Ectodermal cell (in vitro differentiated cells): ENCODE results near the gene PPARG.
"Not testable (repeated sequence)": the region's sequence is repeated elsewhere in the genome, so short reads cannot be mapped to it uniquely, and the experiment has no call there.

ENCODE experiments used
- H3K27ac ChIP-seq: 2 replicates; pipeline ENCODE4 v1.7.0; 2013; ENCODE audit warnings: mild to moderate bottlenecking, low read depth, low read length; ENCODE audit not compliant: insufficient read depth, poor library complexity, severe bottlenecking
- H3K27me3 ChIP-seq: 2 replicates; pipeline ENCODE4 v1.7.0; 2013; ENCODE audit warnings: mild to moderate bottlenecking, low read length; ENCODE audit not compliant: insufficient read depth, control insufficient read depth, poor library complexity, severe bottlenecking
- H3K36me3 ChIP-seq: one replicate; pipeline ENCODE4 v1.7.0; 2013; ENCODE audit warnings: low read length; ENCODE audit not compliant: control insufficient read depth, insufficient read depth
- H3K4me1 ChIP-seq: one replicate; pipeline ENCODE4 v1.7.0; 2013; ENCODE audit warnings: low read length; ENCODE audit not compliant: control insufficient read depth, insufficient read depth
- H3K4me3 ChIP-seq: 2 replicates; pipeline ENCODE4 v1.7.0; 2013; ENCODE audit warnings: low read depth, low read length, control low read depth; ENCODE audit not compliant: insufficient read depth
- H3K9me3 ChIP-seq: 2 replicates; pipeline ENCODE4 v1.7.0; 2013; ENCODE audit warnings: mild to moderate bottlenecking, low read length, moderate library complexity; ENCODE audit not compliant: control insufficient read depth
- WGBS, 2 experiments: methylation state at CpG; one replicate each; pipeline ENCODE4 v1.1.7; 2013; ENCODE audit warnings: missing lambda C conversion rate in 2 of 2; 5-methylcytosine and 5-hydroxymethylcytosine counted together

PPARG gene

DNA sequence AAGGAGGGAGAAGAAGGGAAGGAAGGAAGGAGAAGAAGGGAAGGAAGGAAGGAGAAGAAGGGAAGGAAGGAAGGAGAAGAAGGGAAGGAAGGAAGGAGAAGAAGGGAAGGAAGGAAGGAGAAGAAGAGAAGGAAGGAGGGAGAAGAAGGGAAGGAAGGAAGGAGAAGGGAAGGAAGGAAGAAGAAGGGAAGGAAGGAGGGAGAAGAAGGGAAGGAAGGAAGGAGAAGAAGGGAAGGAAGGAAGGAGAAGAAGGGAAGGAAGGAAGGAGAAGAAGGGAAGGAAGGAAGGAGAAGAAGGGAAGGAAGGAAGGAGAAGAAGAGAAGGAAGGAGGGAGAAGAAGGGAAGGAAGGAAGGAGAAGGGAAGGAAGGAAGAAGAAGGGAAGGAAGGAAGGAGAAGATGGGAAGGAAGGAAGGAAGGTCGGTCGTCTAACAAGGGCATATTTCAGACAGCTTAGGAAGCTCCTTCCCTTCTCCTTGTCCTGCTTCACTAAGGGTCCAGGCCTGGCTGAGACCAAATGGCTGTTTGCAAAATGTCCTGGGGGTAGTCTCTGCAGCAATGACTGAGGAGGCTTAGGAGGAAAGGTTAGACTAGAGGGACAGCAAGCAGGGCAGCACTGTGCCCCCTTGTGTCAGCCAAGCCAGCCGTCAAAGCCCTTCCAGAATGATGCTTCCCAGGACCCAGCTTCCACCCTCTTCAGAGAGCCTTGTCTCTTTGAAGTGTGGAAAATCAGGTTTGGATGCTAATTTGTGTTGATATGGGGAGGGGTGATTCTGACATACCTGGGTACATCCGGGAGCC, 159.7 kb downstream of the PPARG start:
- peaks cover 18% of the 10 kb centered on the region for H3K4me1 ChIP-seq
- not testable (repeated sequence) for H3K9me3 ChIP-seq, H3K27ac ChIP-seq, H3K36me3 ChIP-seq, H3K27me3 ChIP-seq, H3K4me3 ChIP-seq
- 86 to 88% methylated on average over 4 of the region's 4 CpGs for WGBS, 2 experiments

DNA sequence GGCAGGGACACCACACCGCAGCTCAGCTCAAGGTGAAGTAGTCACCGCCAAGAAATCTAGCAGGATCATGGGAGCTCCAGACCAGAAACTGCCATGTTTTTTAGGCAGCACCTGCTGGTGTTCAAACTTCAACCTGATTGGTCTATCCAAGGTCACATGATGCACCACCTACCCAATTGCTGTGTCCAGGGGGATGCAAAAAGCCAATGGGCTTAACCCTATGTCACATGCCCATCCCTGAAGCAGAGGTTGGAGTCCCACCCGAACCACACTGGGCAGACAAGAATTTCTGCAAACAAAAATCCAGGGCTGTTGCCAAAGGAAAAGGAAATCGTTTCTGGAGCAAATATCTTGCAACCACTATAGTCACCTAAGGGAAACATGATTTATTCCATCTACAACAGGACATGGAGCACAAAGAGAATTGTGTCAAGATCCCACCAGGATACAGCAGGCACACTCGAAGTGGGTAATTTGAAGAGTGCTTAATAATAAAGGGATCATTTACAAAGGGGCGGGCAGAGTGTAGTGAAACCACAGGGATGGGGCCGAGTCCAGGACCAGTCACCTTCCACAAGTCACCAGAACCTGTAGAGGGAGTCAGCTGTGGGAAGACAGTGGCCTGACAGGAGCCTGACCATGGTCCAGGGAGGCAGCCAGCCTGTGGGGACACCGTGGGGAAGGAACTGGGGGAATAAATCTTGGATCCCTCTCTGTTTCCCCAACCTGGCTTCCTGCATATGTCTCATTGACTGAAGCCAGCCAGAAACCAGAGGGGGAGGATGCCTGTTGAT, 161.2 kb downstream of the PPARG start:
- no peaks in the 10 kb centered on the region for H3K27me3 ChIP-seq
- no peak overlapping the region for H3K27ac ChIP-seq
- no peaks in the 10 kb centered on the region for H3K36me3 ChIP-seq
- WGBS, 2 experiments, result 85 to 90% methylated on average over 8 of the region's 8 CpGs
- no peaks in the 10 kb centered on the region for H3K9me3 ChIP-seq
- H3K4me1 ChIP-seq, result peaks cover 13% of the 10 kb centered on the region
- H3K4me3 ChIP-seq, result no peak overlapping the region

DNA sequence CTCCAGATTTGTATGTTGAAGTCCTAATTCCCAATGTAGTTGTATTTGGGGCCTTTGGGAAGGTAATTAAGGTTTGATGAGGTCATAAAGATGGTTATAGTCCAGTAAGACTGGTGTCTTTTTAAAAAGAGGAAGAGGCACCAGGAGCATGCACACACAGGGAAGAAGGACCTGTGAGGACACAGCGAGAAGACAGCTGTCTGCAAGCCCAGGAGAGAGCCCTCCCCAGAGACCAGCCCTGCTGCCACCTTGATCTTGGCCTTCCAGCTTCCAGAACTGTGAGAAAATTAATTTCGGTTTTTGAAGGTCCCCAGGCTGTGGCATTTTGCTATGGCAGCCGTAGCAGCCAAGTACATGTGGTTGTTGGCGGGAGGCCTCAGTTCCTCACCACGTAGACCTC, 162.6 kb downstream of the PPARG start:
- Histone ChIP-seq H3K9me3 (no peaks in the 10 kb centered on the region), H3K27me3 (no peaks in the 10 kb centered on the region), H3K36me3 (no peaks in the 10 kb centered on the region), H3K4me1 (peaks cover 7% of the 10 kb centered on the region), H3K27ac (no peak overlapping the region), H3K4me3 (no peak overlapping the region)
- WGBS, 2 experiments, result 90 to 93% methylated on average over 5 of the region's 5 CpGs

DNA sequence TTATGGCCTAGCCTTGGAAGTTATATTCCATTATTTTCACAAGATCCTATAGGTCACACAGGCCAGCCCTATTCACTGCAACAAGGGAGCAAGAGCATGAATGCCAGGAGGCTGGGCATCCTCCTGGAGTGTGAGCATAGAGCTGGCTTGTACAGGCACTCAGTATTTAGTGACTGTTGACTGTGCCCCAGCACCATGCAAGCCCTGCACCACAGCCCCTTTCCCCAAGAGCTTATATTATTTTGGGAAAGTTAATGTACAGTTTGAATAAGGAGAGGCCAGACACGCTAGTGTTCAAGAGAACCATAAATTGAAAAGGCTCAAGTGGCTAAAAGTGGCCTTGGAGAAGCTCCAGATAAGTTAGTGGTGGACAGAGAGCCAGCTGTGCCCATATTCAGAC, 163.1 kb downstream of the PPARG start:
- no peaks in the 10 kb centered on the region for H3K9me3 ChIP-seq
- H3K4me3 ChIP-seq, result no peak overlapping the region
- H3K4me1 ChIP-seq, result peaks cover 7% of the 10 kb centered on the region
- no peaks in the 10 kb centered on the region for H3K27me3 ChIP-seq
- 96% methylated on average over 1 of the region's 1 CpG for WGBS, 2 experiments
- no peaks in the 10 kb centered on the region for H3K36me3 ChIP-seq
- H3K27ac ChIP-seq, result no peak overlapping the region

DNA sequence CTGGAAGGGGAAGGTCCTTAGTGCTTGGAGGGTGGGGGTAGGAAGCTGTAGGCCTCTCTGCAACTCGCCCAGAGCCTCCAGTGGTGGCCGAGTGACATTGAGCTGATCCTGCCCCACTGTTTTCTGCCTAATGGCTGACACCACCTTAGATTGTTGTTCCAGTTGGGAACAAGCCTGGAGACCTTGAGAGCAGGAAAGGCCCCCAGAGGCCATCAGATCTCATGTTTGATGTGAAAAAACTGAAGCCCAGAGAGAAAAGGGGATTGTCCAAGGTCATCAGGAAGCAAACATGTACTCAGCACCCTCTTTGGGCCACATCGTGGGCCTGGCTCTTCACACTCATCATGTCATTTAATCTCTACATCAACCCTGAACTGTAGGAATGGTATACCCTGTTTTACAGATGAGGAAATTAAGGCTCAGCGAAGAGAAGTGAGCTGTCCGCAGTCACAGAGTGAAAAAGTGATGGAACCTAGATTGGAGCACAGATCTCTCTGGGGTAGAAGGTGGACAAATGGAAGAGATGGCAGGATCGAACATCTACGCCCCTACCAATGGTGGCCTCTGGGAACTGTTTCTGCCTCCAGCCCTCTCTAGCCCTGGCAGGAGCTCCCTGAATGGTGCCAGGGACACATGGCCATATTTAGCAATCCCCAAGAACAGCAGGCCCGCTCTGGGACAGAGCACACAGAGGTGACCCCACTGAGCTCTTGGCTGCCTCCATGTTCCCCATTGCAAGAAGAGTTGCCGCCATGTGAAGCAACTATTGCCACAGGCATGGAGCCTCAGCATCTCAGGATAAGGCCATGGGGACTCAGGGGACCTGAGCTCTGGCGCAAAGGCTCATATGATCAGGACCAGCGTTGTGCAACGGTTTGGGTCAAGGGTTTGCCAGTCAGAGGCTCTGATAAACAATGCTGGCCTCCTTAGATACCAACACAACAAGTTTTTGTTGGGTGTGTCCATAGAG, 163.8 kb downstream of the PPARG start:
- no peak overlapping the region for H3K27ac ChIP-seq
- H3K4me3 ChIP-seq, result no peak overlapping the region
- peaks cover 7% of the 10 kb centered on the region for H3K4me1 ChIP-seq
- no peaks in the 10 kb centered on the region for H3K36me3 ChIP-seq
- no peaks in the 10 kb centered on the region for H3K9me3 ChIP-seq
- no peaks in the 10 kb centered on the region for H3K27me3 ChIP-seq
- 90 to 91% methylated on average over 12 of the region's 12 CpGs for WGBS, 2 experiments

DNA sequence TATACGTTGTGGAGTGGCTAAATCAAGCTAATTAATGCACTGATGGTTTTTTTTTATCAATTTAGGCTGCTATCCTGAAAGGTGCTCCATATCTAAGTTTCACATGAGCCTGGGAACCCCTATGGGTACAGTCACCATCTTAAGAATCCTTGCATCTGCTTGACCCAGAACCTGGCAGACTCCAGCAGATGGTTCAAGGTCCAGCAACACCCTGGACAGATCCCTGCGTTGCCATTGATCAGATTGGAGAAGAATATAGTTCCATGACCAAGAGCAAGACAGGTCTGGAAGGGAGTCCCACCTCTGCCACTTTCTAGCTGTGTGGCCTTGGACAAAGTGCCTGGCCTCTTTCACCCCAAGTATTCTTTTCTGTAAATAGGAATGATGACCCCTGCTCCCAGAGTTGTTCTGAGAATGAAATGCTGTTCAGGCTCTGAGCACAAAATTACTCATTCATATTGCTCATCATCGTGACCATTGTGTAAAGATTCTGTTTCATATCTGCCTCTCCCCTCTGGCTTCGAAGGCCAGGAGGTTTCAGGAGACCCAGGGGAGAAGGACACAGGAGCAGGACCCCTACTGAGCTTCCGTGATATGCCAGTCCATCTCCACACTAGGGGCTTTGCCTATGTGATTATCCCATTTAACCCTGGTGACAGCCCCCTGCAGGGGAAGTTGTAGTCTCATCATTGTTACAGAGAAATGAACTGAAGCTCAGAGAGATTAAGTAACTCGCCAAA, 165.4 kb downstream of the PPARG start:
- H3K27ac ChIP-seq, result no peak overlapping the region
- H3K4me1 ChIP-seq, result peaks cover 7% of the 10 kb centered on the region
- H3K4me3 ChIP-seq, result no peak overlapping the region
- 54 to 65% methylated on average over 6 of the region's 6 CpGs for WGBS, 2 experiments
- no peaks in the 10 kb centered on the region for H3K36me3 ChIP-seq
- no peaks in the 10 kb centered on the region for H3K27me3 ChIP-seq
- H3K9me3 ChIP-seq, result no peaks in the 10 kb centered on the region

DNA sequence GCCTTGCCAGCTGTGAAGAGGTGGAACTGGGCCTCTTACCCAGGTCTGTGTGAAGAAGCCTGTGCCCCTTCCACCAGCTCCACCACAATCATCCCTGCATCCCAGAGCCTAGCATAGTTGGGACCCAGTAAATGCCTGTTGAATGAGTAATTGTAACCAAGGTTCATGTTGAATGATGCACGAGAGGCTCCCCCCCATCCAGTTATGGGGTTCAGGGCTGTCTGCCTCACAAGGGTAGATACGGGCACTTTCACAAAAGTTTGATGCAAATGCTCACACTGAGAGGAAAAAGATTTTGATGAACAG, 165.9 kb downstream of the PPARG start:
- H3K27me3 ChIP-seq, result no peaks in the 10 kb centered on the region
- WGBS, 2 experiments, result 83 to 90% methylated on average over 2 of the region's 2 CpGs
- peaks cover 7% of the 10 kb centered on the region for H3K4me1 ChIP-seq
- no peak overlapping the region for H3K4me3 ChIP-seq
- H3K27ac ChIP-seq, result no peak overlapping the region
- no peaks in the 10 kb centered on the region for H3K9me3 ChIP-seq
- H3K36me3 ChIP-seq, result no peaks in the 10 kb centered on the region

DNA sequence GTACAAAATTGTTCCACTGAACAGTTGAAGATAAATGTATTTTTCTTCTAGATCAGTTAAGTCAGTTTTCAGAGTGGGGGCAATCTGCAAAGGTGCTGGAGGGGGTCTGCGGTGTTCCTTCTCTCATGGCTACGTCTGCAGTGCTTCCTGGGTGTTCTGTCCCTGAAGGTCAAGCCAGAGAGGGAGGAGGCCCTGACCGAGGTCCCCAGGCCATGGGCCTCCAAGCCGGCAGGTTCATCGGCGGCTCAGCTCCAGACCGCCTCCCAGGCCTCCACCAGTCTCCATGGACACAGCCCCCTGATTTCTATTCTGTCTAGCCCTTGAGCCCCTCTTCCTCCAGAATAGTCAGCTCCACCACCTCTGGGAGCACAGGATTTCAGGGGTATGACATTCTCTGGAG, 166.9 kb downstream of the PPARG start:
- 88 to 89% methylated on average over 7 of the region's 7 CpGs for WGBS, 2 experiments
- Histone ChIP-seq H3K4me3 (no peak overlapping the region), H3K27me3 (no peaks in the 10 kb centered on the region)

DNA sequence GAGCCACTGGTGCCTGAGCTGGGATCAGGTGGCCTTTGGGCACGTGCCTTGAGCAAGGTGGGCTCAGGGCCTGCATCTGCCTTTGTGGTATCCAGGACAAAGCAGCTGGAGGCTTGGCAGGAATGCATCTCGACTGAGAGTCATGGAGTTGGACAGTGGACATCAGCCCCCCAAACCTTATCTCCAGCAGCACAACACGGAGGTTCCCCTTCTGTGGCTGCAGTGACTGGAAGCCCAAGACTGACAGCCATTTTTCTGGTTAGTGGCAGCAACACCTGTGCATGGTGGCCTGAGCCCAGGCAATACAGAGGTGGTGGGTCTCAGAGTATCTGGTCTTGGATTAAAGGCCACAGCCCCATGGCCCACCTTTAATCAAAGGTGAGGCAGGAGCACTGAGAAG, 167.6 kb downstream of the PPARG start:
- WGBS, 2 experiments, result 88 to 92% methylated on average over 3 of the region's 3 CpGs
- Histone ChIP-seq H3K27ac (no peak overlapping the region), H3K27me3 (no peaks in the 10 kb centered on the region), H3K4me1 (peaks cover 7% of the 10 kb centered on the region), H3K36me3 (no peaks in the 10 kb centered on the region), H3K9me3 (no peaks in the 10 kb centered on the region), H3K4me3 (no peak overlapping the region)

More for the DNA sequence above, 166.9 kb downstream of the PPARG start:
- Histone ChIP-seq H3K9me3 (no peaks in the 10 kb centered on the region), H3K36me3 (no peaks in the 10 kb centered on the region), H3K4me1 (peaks cover 7% of the 10 kb centered on the region), H3K27ac (no peak overlapping the region)
